ENCODE data around the gene CLGN.

Gene CLGN

GRCh38 chr4:140373328-140374129 is 53.9 kb downstream of the CLGN start, which contains the start of gene SCOC:
Gene SCOC, plus strand, starts transcription at chr4:140373646. Its CDS starts 5,525 bp downstream, at chr4:140379171.
- peak; percentile 99 to 100 (median 99) for DNase-seq

- DNase-seq: peak; percentile 37 to 55 (median 48)
Measured at GRCh38 chr4:140372751-140373327, 54.6 kb downstream of the CLGN start.

GRCh38 chr4:140368686-140369085 is 58.8 kb downstream of the CLGN start:
- no peak for DNase-seq

GRCh38 chr4:140367738-140368137 is 59.7 kb downstream of the CLGN start:
- DNase-seq: no peak

GRCh38 chr4:140363558-140363957 is 63.9 kb downstream of the CLGN start:
- no peak for DNase-seq

GRCh38 chr4:140363051-140363450 is 64.4 kb downstream of the CLGN start:
- DNase-seq: no peak

GRCh38 chr4:140361099-140361498 is 66.3 kb downstream of the CLGN start:
- DNase-seq: no peak

- peak; percentile 82 to 89 (median 88) for DNase-seq
Measured at GRCh38 chr4:140359562-140360427, 67.7 kb downstream of the CLGN start.

- no peak for DNase-seq
Measured at GRCh38 chr4:140358281-140358680, 69.2 kb downstream of the CLGN start.

- DNase-seq: no peak
Measured at GRCh38 chr4:140357868-140358267, 69.6 kb downstream of the CLGN start.

- DNase-seq: no peak
Measured at GRCh38 chr4:140355288-140355687, 72.2 kb downstream of the CLGN start.

- DNase-seq: peak in 1 of 4 experiments; percentile 2
Measured at GRCh38 chr4:140353786-140354185, 73.7 kb downstream of the CLGN start.

- no peak for DNase-seq
Measured at GRCh38 chr4:140351093-140352075, 76.1 kb downstream of the CLGN start.

- DNase-seq: no peak
Measured at GRCh38 chr4:140349816-140350215, 77.6 kb downstream of the CLGN start.

- DNase-seq: no peak
Measured at GRCh38 chr4:140346136-140346535, 81.3 kb downstream of the CLGN start.

- no peak for DNase-seq
Measured at GRCh38 chr4:140344621-140345020, 82.8 kb downstream of the CLGN start.

GRCh38 chr4:140344101-140344500 is 83.3 kb downstream of the CLGN start:
- no peak for DNase-seq

- DNase-seq: peak in 3 of 4 experiments; percentile 18 to 46 (median 36)
Measured at GRCh38 chr4:140343303-140343702, 84.1 kb downstream of the CLGN start.

- no peak for DNase-seq
Measured at GRCh38 chr4:140342620-140343019, 84.8 kb downstream of the CLGN start.
